Activated CD4-positive, alpha-beta T cell treated with anti-CD3 and anti-CD28 coated beads, Interleukin-2, amount 10 ng/mL, durations not matched to agents 7 days and 5 days (primary cell): ENCODE data around the gene HTR2A. TPM values are rescaled to one million over a fixed set of nuclear protein-coding genes. Genes with fewer than 3 reads are reported as not detected.
A peak's percentile ranks its signal among the peaks of the same experiment; 100 is the strongest.

Source experiments
- CTCF ChIA-PET: fragments of 350-600 bp; sonication (Branson Sonifier 250); formaldehyde crosslinking; loops from one replicate; lab custom pipeline; 2021; ENCODE audit warnings: antibody characterized with exemption; lab: Charles Lee
- POLR2A ChIA-PET: fragments of 350-600 bp; sonication (Branson Sonifier 250); formaldehyde crosslinking; loops from one replicate; lab custom pipeline; 2021; ENCODE audit warnings: antibody characterized with exemption; lab: Charles Lee
- DNase-seq: peaks from one replicate; pipeline ENCODE4 v3.0.0-alpha.2; 2020
- H3K27ac Mint-ChIP-seq: one replicate; pipeline ENCODE4 v1.8.0; 2021; ENCODE audit warnings: mild to moderate bottlenecking, moderate library complexity, mixed read lengths
- H3K27me3 Mint-ChIP-seq: one replicate; pipeline ENCODE4 v1.8.0; 2021; ENCODE audit warnings: mixed read lengths
- H3K36me3 Mint-ChIP-seq: one replicate; pipeline ENCODE4 v1.8.0; 2021; ENCODE audit warnings: low read depth, mixed read lengths
- H3K4me1 Mint-ChIP-seq: one replicate; pipeline ENCODE4 v1.8.0; 2021; ENCODE audit warnings: mixed read lengths
- H3K4me3 Mint-ChIP-seq: one replicate; pipeline ENCODE4 v1.8.0; 2021; ENCODE audit warnings: mild to moderate bottlenecking, moderate library complexity, mixed read lengths
- H3K9me3 Mint-ChIP-seq: one replicate; pipeline ENCODE4 v1.8.0; 2021; ENCODE audit warnings: mixed read lengths
- total RNA-seq, 2 experiments: library from RNA; stranded (reverse); gene quantifications; one replicate each; pipeline ENCODE4 v1.2.3, GENCODE V29; 2021

The HTR2A gene
- total RNA-seq, 2 experiments from 2014 or later = not detected

GRCh38 chr13:46860722-46861121, 36.1 kb downstream of the HTR2A start:
- DNase-seq = no peak
- Mint-ChIP-seq H3K36me3 (no peaks in the 10 kb centered on the region), H3K4me3 (no peak overlapping the region), H3K4me1 (peaks cover 2% of the 10 kb centered on the region), H3K27ac (no peak overlapping the region), H3K27me3 (peaks cover 7% of the 10 kb centered on the region), H3K9me3 (no peaks in the 10 kb centered on the region)
- ChIA-PET POLR2A (no interaction called here), CTCF (interaction anchor here (0.7 kb wide), 1 partner anchor 918 kb away, joined by 4 read pairs; no protein-coding TSS in a partner anchor)

GRCh38 chr13:46858776-46859175, 38.1 kb downstream of the HTR2A start:
- ChIA-PET POLR2A (no interaction called here), CTCF (interaction anchor here (1.2 kb wide), 1 partner anchor 11 kb away, joined by 5 read pairs; no protein-coding TSS in a partner anchor)
- H3K27ac Mint-ChIP-seq = no peak overlapping the region
- H3K4me1 Mint-ChIP-seq = no peaks in the 10 kb centered on the region
- no peak for DNase-seq
- no peaks in the 10 kb centered on the region for H3K36me3 Mint-ChIP-seq
- H3K27me3 Mint-ChIP-seq = peaks cover 7% of the 10 kb centered on the region
- no peaks in the 10 kb centered on the region for H3K9me3 Mint-ChIP-seq
- H3K4me3 Mint-ChIP-seq = no peak overlapping the region

DNA sequence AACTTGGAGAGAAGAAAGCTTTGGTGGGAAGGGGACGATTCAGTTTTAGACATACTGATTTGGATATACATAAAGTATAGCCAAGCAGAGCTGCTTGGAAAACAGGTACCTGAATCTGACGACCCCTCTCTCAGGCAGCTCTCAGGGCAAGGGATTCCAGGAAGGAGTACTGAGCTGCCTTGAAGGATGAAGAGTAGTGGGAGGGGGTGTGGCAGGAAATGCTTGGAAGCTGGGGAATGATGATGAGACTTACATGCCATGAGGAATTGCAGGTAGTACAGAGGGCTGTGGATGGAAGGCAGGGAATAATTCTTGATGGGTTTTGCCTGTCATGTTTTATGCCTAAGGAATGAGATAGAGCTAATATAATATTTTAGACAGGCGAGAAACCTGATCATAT, 38.7 kb downstream of the HTR2A start:
- H3K4me3 Mint-ChIP-seq = no peak overlapping the region
- ChIA-PET POLR2A (no interaction called here), CTCF (interaction anchor here (1.2 kb wide), 1 partner anchor 11 kb away, joined by 5 read pairs; no protein-coding TSS in a partner anchor)
- no peaks in the 10 kb centered on the region for H3K4me1 Mint-ChIP-seq
- no peak for DNase-seq
- H3K9me3 Mint-ChIP-seq = no peaks in the 10 kb centered on the region
- peaks cover 7% of the 10 kb centered on the region for H3K27me3 Mint-ChIP-seq
- H3K27ac Mint-ChIP-seq = no peak overlapping the region
- H3K36me3 Mint-ChIP-seq = no peaks in the 10 kb centered on the region

DNA sequence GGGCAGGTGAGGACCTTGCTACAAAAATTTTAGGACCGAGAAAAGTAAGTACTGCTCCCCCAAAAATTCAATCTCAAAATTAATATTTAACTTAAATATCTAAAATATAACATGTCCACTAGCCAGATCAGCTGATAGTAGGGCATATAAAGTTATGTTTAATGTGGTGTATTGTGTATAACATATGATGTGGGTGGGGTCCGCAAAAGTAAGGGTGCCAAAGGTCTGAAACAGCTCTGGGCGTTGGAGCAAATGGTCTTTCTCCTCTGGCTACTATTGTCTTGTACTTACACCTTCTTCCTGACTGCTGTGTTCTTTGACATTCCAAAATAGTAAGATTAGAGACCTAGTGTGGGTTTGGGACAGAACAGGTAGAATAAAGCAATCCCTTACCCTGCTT, 41.2 kb downstream of the HTR2A start:
- CTCF ChIA-PET = no interaction called here
- no peaks in the 10 kb centered on the region for H3K4me1 Mint-ChIP-seq
- H3K27me3 Mint-ChIP-seq = peaks cover 7% of the 10 kb centered on the region
- H3K27ac Mint-ChIP-seq = no peak overlapping the region
- H3K36me3 Mint-ChIP-seq = no peaks in the 10 kb centered on the region
- DNase-seq = no peak
- no peak overlapping the region for H3K4me3 Mint-ChIP-seq
- H3K9me3 Mint-ChIP-seq = no peaks in the 10 kb centered on the region
- POLR2A ChIA-PET = no interaction called here

DNA sequence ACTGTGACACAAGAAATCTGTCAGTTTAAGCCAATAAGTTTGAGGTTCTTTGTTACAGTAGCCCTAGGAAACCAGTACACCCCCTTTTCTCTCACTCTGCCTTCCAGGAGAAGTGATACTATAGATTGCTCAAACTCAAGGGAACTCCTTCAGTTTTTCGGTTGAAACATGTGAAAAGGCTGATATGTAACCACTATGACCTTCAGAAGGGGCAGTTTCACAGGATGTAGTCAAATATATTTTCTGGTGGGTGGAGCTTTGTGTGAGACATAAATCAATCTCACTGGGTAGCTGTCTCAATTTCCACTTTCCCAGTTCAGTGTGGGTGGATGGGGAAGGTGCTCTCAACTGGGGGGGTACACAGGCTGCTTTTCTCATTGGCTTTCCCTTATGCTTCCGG, 41.7 kb downstream of the HTR2A start:
- H3K27me3 Mint-ChIP-seq = peaks cover 5% of the 10 kb centered on the region
- no peaks in the 10 kb centered on the region for H3K9me3 Mint-ChIP-seq
- ChIA-PET CTCF (no interaction called here), POLR2A (no interaction called here)
- no peak overlapping the region for H3K4me3 Mint-ChIP-seq
- no peak overlapping the region for H3K27ac Mint-ChIP-seq
- no peaks in the 10 kb centered on the region for H3K4me1 Mint-ChIP-seq
- no peaks in the 10 kb centered on the region for H3K36me3 Mint-ChIP-seq
- DNase-seq = no peak

- DNase-seq = no peak
- H3K27me3 Mint-ChIP-seq = peaks cover 3% of the 10 kb centered on the region
- no peak overlapping the region for H3K4me3 Mint-ChIP-seq
- POLR2A ChIA-PET = no interaction called here
- H3K36me3 Mint-ChIP-seq = no peaks in the 10 kb centered on the region
- H3K4me1 Mint-ChIP-seq = no peaks in the 10 kb centered on the region
- H3K9me3 Mint-ChIP-seq = no peaks in the 10 kb centered on the region
- CTCF ChIA-PET = no interaction called here
- no peak overlapping the region for H3K27ac Mint-ChIP-seq
These were observed 44.7 kb downstream of the HTR2A start for GRCh38 chr13:46852168-46852567.

GRCh38 chr13:46850214-46850613, 46.6 kb downstream of the HTR2A start:
- no peak overlapping the region for H3K4me3 Mint-ChIP-seq
- no peaks in the 10 kb centered on the region for H3K36me3 Mint-ChIP-seq
- H3K4me1 Mint-ChIP-seq = no peaks in the 10 kb centered on the region
- ChIA-PET CTCF (interaction anchor here (0.6 to 1.3 kb wide), 2 partner anchors 19 to 82 kb away, joined by 3 read pairs; no protein-coding TSS in a partner anchor), POLR2A (no interaction called here)
- no peaks in the 10 kb centered on the region for H3K27me3 Mint-ChIP-seq
- no peak for DNase-seq
- no peak overlapping the region for H3K27ac Mint-ChIP-seq
- H3K9me3 Mint-ChIP-seq = no peaks in the 10 kb centered on the region

- Mint-ChIP-seq H3K9me3 (no peaks in the 10 kb centered on the region), H3K4me1 (no peaks in the 10 kb centered on the region), H3K27me3 (no peaks in the 10 kb centered on the region), H3K27ac (no peak overlapping the region), H3K4me3 (no peak overlapping the region), H3K36me3 (no peaks in the 10 kb centered on the region)
- DNase-seq = no peak
- ChIA-PET CTCF (interaction anchor here (1.5 kb wide), 1 partner anchor 12 kb away, joined by 5 read pairs; no protein-coding TSS in a partner anchor), POLR2A (no interaction called here)
These were observed 50.1 kb downstream of the HTR2A start for GRCh38 chr13:46846726-46847125.

GRCh38 chr13:46845146-46845545, 51.7 kb downstream of the HTR2A start:
- CTCF ChIA-PET = interaction anchor here (0.8 kb wide), 1 partner anchor 20 kb away, joined by 5 read pairs; no protein-coding TSS in a partner anchor
- H3K36me3 Mint-ChIP-seq = no peaks in the 10 kb centered on the region
- no peak overlapping the region for H3K4me3 Mint-ChIP-seq
- no peaks in the 10 kb centered on the region for H3K4me1 Mint-ChIP-seq
- no peak overlapping the region for H3K27ac Mint-ChIP-seq
- no peaks in the 10 kb centered on the region for H3K27me3 Mint-ChIP-seq
- POLR2A ChIA-PET = no interaction called here
- DNase-seq = no peak
- no peaks in the 10 kb centered on the region for H3K9me3 Mint-ChIP-seq

DNA sequence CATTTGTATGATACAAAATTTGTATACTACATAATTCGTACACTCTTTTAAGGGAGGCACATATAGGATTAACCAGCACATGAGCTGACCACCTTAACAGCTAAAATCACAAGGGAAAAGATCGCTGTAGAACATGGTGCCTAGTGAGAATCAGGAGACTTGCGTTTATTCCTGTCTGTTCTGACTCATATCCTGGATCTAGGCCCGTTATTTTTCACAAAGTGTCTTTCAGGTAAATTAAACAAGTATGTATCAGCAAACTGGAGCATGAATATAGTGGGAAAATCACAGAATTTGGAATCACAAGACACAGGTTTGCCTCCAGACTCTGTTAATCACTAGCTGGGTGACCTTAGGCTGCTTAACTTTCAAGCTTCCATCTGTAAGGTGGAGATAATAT, 52.4 kb downstream of the HTR2A start:
- CTCF ChIA-PET = interaction anchor here (0.5 kb wide), 1 partner anchor 344 kb away, joined by 3 read pairs; no protein-coding TSS in a partner anchor
- DNase-seq = no peak
- H3K36me3 Mint-ChIP-seq = no peaks in the 10 kb centered on the region
- H3K27ac Mint-ChIP-seq = no peak overlapping the region
- no peaks in the 10 kb centered on the region for H3K4me1 Mint-ChIP-seq
- no peak overlapping the region for H3K4me3 Mint-ChIP-seq
- no peaks in the 10 kb centered on the region for H3K27me3 Mint-ChIP-seq
- H3K9me3 Mint-ChIP-seq = no peaks in the 10 kb centered on the region
- POLR2A ChIA-PET = no interaction called here

DNA sequence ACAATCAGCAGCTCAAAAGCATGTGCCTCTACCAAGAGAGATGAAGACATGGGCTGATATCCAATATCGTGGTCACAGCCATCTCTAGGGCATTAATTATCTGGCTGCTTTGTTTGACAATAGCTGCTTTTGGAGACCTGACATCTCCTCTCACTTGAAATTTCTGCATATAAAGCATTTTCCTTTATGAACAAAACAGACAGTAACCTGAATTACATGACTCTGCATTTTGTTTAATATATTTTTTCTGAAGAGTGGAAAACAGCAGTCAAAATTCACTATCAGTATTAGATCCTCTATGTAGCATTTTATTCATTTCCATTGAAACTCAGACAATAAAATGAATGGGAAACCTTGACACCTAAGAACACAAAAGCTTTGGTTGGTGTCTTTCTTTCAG, 57.5 kb downstream of the HTR2A start:
- DNase-seq = no peak
- H3K4me3 Mint-ChIP-seq = no peak overlapping the region
- CTCF ChIA-PET = no interaction called here
- H3K9me3 Mint-ChIP-seq = no peaks in the 10 kb centered on the region
- no peaks in the 10 kb centered on the region for H3K4me1 Mint-ChIP-seq
- H3K27me3 Mint-ChIP-seq = peaks cover 2% of the 10 kb centered on the region
- H3K27ac Mint-ChIP-seq = no peak overlapping the region
- H3K36me3 Mint-ChIP-seq = no peaks in the 10 kb centered on the region
- POLR2A ChIA-PET = no interaction called here

DNA sequence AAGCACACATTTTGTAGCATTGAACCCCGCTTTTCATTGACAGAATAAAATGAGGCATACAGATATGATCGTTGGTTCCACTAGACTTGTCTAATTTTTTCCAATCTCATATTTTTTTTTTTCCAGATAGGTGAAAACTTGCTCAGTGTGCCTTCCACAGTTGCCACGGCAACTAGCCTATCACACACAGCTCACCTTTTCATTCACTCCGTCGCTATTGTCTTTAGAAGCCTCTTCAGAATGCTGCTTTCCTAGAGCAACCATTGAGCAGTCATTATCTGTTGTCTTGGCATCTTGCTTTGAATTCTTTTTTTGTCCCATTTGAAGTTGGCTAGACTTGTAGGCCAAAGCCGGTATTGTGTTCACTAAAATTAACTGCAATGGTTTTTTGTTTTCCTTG, 62.2 kb downstream of the HTR2A start:
- DNase-seq = no peak
- CTCF ChIA-PET = interaction anchor here (0.6 kb wide), 1 partner anchor 76 kb away, joined by 5 read pairs; no protein-coding TSS in a partner anchor
- Mint-ChIP-seq H3K36me3 (no peaks in the 10 kb centered on the region), H3K27ac (no peak overlapping the region), H3K4me3 (no peak overlapping the region), H3K9me3 (no peaks in the 10 kb centered on the region), H3K27me3 (peaks cover 7% of the 10 kb centered on the region), H3K4me1 (no peaks in the 10 kb centered on the region)
- POLR2A ChIA-PET = no interaction called here

- CTCF ChIA-PET = interaction anchor here (1.3 kb wide), 1 partner anchor 18 kb away, joined by 3 read pairs; no protein-coding TSS in a partner anchor
- POLR2A ChIA-PET = no interaction called here
- DNase-seq = peak; percentile 50
These were observed 65.2 kb downstream of the HTR2A start for GRCh38 chr13:46831588-46832194.

More at GRCh38 chr13:46831588-46832194, 65.2 kb downstream of the HTR2A start:
- Mint-ChIP-seq H3K27me3 (peaks cover 7% of the 10 kb centered on the region), H3K9me3 (no peaks in the 10 kb centered on the region), H3K4me3 (no peak overlapping the region), H3K36me3 (no peaks in the 10 kb centered on the region), H3K4me1 (no peaks in the 10 kb centered on the region), H3K27ac (no peak overlapping the region)
